HepG2 (cell line): ENCODE measurements around the gene KRTAP5-10.

Experiments
- TCF7L2 ChIP-seq: IDR thresholded peaks from 2 replicates; pipeline ENCODE4 v1.6.1; 2011; ENCODE audit warnings: mild to moderate bottlenecking, low read depth, low read length, moderate library complexity
- U2AF2 ChIP-seq: fragments of 200-400 bp; formaldehyde crosslinking; IDR thresholded peaks from 2 replicates; pipeline ENCODE4 v1.6.1; 2017; ENCODE audit warnings: low read depth, mild to moderate bottlenecking, low read length
- ZNF354B ChIP-seq: sonication (generic); formaldehyde crosslinking; IDR thresholded peaks from 2 replicates; pipeline ENCODE4 v1.8.0; 2022; ENCODE audit warnings: mild to moderate bottlenecking, missing genetic modification reagents

GRCh38 chr11:71548120-71548519, 17.2 kb upstream of the KRTAP5-10 start, which contains the start of gene KRTAP5-9:
- TF ChIP-seq TCF7L2, result no peak
- no peak for TF ChIP-seq ZNF354B
- no peak for TF ChIP-seq U2AF2
